Measurements from ENCODE around the gene TRAPPC11.
"Not testable (repeated sequence)": the region's sequence is repeated elsewhere in the genome, so short reads cannot be mapped to it uniquely, and the experiment has no call there.

TRAPPC11 gene

DNA sequence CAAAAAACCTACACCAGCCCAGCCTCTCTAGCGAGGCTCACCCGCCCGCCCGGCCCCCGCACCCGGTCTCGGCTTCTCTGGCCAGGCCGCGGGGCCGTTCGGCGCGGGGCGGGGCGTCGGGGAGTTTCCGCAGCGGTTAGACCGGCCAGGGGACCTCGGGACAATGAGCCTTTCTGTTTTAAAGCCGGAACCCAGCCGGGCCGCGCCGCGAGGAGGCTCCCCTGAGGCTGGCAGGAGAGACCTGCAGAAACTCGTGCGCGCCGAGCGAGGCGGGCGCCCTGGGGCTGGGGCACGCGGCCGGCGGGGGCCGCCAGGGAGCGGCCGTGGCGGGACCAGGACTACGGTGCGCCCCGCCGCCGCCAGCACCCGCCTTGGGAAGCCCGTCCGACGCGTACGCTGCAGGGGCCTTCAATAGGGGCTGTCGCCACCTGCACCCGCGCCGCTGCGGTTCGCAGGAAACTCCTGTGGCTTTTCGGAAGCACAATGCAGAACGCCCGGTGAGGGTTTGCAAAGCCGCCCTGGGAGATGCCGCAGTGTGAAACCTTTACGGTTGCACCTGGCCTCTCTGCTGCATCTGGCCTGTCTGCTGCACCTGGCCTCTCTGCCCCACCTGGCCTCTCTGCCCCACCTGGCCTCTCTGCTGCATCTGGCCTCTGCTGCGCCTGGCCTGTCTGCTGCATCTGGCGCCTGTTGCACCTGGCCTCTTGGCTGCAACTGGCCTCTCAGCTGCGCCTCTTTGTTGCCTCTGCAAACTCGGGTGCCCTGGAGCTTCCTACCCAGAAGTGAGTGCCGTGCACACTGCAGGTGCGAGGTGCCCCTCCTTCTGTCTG lies 63.9 kb downstream of the TRAPPC11 start:
- DNase-seq = peak; percentile 28

DNA sequence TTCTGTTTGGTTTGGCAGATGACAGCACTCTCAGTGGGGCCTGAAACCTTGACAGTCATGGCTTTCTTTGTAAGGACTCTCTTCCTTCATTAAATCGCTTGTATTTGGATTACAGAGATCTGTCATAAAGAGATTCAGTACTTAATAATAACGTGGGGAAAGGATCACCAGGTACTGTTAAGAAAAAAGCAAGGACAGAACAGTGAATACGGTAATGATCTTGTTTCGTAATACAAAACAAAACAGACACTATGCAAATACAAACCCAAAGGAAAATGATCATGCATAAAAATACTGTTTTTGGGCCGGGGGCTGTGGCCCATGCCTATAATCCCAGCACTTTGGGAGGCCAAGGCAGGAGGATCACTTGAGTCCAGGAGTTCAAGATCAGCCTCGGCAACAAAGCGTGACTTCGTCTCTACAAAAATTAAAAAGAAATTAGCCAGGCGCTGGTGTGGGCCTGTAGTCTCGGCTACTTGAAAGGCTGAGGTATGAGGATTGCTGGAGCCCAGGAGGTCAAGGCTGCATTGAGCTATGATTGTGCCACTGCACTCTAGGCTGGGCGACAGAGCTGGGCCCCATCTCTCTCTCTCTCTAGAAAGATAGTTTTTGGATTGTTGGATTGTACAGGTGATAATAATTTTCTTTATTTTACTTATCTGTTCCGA lies 64.6 kb downstream of the TRAPPC11 start:
- no peak for DNase-seq

DNA sequence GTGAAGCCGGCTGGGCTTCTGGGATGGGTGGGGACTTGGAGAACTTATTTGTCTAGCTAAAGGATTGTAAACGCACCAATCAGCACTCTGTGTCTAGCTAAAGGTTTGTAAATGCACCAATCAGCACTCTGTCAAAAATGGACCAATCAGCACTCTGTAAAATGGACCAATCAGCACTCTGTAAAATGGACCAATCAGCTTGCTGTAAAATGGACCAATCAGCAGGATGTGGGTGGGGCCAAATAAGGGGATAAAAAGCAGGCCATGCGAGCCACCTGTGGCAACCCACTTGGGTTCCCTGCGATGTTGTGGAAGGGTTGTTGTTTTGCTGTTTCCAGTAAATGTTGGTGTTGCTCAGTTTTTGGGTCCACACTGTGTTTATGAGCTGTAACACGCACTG lies 66.5 kb downstream of the TRAPPC11 start:
- DNase-seq = not testable (repeated sequence)

DNA sequence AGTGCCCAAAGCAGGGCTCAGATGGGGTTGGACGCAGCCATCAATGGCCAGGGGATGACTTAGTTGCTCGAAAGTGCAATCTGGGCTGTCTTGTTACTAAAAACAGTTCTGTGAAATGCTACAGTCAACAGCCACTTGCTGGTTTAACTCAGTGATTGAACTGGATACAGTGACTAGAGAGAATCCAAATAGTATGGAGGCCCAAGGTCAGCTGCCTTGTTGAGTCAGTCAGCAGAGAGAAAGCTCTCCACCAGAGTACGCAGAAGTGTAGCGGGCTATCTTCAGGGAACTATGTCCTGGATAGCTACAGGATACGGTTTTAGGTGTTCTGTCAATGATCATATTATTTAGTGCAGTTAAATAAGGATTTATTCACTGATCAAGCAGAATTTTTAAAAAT lies 68.4 kb downstream of the TRAPPC11 start:
- DNase-seq = no peak

DNA sequence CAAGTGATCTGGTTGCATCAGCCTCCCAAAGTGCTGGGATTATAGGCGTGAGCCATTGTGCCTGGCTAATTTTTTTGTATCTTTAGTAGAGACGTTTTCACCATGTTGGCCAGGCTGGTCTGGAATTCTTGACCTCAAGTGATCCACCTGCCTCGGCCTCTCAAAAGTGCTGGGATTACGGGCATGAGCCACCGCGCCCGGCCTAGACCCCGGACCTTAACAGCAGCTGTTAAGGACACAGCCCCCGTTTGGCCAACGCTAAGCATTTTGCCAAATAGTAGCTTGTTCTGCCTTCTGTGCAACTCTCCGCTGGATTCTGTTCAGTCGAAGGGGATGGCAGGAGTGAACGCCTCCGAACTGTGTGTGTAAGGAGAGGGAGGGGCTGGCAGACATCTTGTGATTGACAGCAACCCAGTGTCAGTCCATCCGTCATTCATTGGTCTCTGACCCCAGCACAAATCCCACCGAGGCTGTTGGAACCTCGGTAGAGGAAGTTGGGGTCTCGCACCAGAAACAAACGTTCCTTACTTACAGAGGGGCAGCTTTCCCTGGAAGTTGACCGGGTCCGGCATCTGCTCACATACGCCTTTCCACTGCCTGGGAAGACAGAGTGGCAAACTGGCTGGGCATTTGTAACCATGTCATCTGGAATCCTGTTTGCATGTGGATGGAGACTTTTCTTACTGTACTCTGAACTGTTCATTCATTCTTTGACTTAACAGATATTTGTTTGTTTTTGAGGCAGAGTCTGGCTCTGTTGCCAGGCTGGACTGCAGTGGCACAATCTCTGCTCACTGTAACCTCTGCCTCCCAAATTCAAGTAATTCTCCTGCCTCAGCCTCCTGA lies 69.4 kb downstream of the TRAPPC11 start:
- no peak for DNase-seq

DNA sequence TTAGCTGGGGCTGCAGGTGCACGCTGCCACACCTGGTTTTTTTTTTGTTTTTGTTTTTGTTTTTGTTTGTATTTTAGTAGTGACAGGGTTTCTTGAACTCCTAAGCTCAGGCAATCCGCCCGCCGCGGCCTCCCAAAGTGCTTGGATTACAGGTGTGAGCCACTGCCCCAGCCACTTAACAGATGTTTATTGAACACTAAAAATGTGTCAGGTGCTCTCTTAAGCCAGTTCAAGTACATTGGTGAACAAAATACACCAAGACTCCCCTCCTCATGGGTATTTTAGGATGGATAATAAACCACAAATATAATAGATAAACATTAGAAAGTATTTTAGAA lies 69.9 kb downstream of the TRAPPC11 start:
- no peak for DNase-seq

DNA sequence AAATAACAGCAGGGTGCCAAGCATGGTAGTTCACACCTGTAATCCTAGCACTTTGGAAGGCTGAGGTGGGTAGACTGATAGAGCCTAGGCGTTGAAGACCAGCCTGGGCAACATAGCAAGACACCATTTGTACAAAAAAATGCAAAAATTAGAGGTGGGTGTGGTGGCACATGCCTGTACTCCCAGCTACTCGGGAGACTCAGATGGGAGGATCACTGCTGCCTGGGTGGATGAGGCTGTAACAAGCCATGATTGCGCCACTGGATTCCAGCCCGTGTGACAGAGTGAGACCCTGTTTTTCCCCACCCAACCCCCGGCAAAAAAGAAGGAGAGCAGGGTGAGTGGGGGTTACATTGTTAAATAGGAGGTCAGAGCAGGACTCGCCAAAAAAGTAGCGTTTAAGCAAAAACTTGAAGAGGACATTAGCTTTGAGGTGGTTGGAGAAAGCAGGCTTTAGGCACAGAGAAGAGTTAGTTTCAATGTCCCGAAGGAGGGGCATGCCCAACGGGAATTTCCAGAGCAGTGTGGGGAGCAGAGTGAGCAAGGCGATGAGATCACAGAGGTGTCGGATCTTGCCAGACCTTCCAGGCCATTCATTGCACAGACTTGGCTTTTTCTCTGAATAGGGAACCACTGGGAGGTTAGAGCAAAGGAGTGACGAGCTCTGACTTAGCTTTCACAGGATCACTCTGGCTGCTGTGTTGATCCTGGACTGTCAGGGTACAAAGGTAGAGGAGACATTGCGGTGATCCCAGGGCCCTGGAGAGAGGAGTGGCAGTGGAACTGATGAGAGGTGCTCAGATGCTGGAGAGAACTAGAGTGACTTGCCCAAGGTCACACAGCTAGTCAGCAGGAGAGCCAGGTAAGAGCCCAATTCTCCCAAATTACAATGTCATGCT lies 70.6 kb downstream of the TRAPPC11 start:
- DNase-seq = no peak

DNA sequence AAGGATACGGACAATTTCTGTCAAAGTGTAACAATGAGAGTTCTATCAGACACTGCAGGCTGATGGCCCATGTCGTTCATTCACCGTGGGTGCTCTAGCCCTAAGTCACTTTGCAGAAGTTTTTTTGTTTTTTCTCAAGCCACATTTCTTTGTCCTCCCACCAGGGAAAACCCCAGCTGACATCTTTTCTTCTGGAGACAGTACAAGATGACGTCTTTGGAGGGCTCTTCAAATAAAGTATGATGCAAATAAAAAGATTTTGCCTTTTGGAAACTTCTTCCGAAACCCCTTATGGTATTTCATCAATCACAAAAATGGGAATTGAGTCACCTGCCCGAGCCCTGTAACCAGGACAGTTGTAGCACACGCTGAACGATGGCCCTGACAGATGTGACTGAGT lies 73.2 kb downstream of the TRAPPC11 start:
- no peak for DNase-seq

DNA sequence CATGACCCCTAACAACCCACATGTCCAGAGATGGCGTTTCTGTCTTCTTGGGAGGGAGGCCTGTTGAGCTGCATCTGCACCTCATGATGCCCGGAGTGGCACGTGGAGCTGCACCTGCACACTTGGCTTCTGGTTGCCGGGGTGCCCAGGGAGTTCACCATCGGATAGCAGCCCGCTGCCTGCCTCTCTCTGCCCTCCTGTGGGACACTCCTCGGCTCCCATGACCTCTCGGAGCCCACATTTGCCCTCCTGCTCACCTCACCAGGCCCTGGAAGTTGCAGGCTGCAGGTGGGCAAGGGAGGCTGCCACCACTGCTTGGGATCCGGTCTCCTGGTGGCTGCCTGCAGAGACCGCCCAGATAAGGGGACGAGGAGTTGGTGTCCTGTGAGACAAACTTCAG lies 74.1 kb downstream of the TRAPPC11 start:
- DNase-seq = no peak

DNA sequence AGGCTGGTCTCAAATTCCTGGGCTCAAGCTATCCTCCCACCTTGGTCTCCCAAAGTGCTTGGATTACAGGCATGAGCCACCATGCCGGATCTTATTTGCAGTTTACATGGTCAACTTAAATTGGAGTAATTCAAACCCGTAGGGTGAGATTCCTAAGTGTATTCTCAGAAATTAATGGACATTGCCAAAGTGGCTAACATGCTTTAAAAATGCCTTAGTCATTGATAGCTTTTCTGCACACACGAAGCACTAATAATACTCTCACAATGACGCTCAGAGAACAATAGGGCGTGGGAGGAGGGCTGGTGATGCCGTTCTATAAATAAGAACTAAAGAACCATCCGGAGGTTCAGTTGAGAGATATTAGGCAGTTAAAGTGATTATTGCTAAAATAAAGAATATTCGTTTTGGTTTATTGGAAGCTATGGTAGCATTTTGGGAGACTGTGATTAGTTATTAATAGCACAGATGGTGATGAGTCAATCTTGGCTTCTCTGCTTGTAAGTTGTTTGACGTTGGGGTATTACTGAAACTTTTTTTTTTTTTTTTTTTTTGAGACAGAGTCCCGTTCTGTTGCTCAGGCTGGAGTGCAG lies 79.1 kb downstream of the TRAPPC11 start:
- peak; percentile 3 for DNase-seq

DNA sequence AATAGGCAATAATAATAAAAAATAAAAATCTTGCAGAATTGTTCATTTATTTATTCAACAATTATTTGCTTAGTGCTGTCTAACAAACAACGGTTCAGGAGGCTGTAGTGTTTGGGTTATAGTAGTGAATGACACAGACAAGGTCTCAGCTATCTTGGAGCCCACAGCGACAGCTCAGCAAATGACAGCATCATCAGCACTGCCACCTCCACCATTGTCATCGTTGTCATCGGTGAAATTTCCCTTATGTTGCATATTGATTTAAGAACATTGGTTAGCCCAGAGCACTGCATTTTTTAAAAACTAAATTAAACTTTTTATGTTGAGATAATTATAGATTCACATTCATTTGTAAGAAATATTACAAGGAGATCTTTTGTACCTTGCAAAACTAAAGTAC lies 79.9 kb downstream of the TRAPPC11 start:
- no peak for DNase-seq

DNA sequence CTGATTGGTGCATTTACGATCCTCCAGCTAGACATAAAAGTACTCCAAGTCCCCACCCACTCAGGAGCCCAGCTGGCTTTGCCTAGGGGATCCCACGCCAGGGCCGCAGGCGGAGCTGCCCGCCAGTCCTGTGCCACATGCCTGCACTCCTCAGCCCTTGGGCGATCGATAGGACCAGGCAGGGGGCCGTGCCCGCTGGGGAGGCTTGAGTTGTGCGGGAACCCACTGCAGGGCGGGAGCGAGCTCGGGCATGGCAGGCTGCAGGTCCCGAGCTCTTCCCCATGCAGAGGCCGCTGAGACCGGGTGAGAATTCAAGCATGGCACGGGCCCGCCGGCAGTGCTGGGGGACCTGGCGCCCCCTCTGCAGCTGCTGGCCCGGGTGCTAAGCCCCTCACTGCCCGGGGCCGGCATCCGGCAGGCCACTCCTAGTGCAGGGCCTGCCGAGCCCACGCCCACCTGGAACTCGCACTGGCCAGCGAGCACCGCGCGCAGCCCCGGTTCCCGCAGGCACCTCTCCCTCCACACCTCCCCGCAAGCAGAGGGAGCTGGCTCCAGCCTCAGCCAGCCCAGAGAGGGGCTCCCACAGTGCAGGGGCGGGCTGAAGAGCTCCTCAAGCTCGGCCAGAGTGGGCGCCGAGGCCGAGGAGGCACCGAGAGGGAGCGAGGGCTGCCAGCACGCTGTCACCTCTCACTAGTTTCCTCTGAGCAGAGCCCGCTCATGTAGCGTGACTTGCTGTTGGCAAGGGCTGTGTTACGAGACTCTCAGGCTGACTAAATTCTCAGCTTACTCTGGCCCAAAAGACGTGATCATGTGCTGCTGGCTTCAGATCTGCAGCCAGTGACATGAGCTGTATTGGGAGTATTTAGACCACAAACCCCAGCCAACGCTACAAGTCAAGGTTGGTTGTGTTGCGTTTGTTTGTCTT lies 87.5 kb downstream of the TRAPPC11 start:
- DNase-seq = peak; percentile 22

DNA sequence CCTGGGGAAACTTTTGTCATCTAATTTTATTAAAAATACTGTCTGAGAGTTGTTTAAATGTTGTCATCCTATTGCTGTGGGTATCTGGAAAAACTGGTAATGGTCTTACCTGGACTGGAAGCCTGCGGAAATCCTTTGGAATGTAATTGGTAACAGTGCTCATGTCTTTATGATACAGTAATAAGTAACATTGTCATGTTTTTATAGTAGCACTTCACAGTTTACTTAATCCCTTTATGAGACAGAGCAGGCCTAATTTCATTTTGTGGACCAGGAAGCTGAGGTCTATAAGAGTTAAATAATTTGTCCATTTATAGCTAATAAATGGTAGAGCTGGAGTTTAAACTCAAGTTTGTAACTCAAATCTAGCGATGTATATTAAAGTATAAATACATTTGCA lies 88.3 kb downstream of the TRAPPC11 start:
- DNase-seq = no peak

DNA sequence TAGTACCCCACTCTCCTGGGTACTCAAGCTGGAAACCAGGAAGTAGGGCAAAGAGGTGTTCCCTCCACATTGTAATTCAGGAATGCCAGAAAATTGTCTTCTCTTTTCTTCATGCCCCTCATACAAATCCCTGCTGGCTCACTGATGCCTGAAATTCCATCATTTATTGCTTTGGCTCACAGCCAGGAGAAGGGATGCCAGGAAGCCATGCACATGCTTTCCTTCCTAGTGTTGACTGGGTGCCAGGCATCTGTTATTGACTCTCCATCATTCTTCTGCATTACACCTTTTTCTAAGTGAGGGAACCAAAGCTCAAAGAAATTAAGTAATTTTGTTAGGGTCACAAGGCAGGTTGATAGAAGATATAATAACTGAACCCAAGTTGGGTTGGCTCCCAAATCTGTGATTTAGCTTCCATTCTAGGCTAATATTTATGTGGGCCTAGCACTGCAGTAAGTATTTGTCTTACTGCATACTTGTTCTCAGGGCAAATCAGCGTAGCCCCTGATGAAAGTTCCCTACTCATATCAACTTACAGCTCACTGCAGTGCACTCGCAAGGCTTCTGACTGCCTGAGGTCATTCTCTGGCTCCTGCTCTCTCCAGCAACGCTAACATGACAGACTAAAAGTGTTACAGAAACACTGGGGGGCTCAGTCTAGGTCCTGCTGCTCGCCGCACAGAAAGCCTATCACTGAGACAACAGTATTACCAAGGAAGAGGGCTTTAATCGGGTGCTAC lies 89.0 kb downstream of the TRAPPC11 start:
- DNase-seq = no peak

DNA sequence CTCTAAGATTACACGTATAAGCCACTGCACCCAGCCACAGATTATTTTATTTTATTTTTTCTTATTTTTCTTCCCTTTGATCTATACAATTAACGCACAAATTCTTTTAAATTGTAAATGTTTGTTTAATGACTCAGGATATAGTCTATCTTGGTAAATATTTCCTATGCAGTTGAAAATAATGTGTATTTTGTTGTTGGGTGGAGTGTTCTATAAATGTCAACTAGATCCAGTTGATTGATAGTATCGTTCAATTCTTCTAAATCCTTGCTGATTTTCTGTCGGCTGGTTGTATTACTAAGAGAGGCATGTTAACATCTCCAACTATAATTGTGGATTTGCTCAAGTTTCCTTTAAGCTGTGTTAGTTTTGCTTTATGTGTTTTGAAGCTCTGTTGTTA lies 92.0 kb downstream of the TRAPPC11 start:
- no peak for DNase-seq

DNA sequence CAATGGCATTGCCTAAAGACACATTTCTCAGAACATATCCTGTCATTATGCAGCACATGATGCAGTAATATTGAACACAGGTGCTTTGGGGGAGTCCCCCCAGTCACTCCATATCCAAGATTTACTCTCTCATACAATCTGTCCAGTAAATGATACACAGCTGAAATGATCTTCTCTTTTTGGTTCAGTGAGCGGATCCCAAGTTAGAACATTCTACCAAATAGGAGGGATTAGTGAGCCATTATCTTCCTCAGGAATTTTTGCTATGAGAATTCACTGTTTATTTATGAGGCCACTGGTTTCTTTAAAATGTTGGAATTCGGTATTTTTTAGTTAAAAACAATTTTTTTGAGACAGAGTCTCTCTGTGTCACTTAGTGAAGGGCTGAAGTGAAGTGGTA lies 96.5 kb downstream of the TRAPPC11 start:
- DNase-seq = no peak

DNA sequence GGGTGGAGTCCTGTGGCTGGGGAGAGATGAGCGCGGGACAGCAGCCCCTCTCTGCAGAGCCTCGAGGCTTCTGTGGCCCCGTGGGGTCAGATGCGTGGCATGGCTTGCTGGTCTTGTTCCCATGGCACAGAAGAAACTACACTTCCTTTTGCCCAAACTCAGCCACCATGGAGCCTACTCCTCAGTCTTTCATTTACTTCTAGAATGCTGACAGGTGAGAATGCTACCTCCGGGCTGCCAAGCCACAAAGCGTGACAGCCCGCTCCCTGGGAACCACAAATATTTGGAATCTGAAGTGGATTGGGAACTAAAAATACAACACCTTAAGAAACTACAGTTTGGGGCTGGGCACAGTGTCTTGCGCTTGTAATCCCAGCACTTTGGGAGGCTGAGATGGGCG lies 98.0 kb downstream of the TRAPPC11 start:
- DNase-seq = no peak

DNA sequence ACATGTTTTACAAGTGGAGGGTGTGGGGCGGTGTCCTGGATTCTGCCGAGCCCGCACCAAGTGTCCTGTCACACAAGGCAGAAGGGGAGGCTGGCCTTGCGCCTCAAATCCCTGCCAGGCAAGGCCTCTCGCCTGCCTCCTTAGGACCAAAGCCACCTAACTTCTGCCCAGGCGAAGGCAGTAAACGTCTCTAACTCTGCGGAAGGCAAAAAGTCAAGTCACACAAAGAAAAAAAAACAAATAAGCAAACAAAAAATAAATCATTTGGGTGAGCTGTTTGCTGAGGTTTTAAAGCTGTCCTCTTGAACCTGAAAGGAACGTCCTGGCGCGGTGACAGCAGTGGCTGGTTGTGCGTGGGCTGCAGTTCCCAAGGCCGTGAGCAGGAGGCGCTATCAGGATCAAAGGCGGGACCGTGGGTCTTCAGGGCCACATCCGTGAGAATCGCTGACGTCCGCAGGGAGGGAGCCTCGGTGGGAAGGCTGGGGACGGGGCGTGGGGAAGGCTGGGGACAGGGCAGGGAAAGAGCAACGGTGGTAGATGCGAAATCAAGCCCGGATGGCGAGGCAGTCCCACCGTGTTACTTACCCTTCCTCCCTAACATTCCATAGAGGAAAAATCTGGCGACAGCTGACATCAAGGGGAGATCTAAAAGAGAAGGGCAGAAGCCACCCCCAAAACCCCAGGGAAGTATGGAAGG lies 99.1 kb downstream of the TRAPPC11 start:
- no peak for DNase-seq

DNA sequence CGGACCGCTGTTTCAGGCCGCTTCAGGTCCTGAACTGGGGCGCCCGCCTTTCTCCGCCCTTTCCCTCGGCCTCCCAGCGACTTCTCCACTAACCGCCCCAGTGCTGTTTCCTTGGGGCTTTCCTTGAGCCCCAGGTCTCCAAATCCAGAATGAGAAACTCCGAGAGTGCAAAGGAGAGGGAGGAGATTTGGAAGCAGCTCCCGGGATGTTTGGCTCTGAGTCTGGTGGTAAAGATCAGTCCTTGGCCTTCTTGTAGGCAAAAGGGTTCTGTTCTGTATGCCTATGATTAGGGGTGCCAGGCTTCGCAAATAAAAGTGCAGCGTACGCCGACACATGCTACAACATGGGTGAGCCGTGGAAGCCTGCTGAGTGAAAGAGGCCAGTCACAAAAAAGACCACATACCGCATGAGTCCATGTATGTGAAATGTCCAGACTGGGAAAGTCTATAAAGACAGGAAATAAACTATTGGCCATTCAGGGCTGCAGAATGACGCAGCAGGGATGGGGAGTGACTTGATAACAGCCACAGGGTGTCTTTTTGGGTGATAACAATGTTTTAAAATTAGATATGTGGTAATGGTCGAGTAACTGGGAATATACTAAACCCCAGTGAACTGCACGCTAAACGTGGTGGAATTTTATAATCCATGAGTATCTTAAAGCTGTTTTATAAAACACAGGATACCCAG lies 99.8 kb downstream of the TRAPPC11 start:
- no peak for DNase-seq
